Dendritic cell treated with granulocyte-macrophage colony-stimulating factor and Interleukin-4, amounts not matched to agents 40 ng/mL and 50 ng/mL, for 4 days (primary cell): ENCODE measurements around the gene LRRTM4.
"Not testable (repeated sequence)": the region's sequence is repeated elsewhere in the genome, so short reads cannot be mapped to it uniquely, and the experiment has no call there.

Experiments
- H3K27ac Mint-ChIP-seq: one replicate; pipeline ENCODE4 v1.8.0; 2022; ENCODE audit warnings: mild to moderate bottlenecking, mixed read lengths
- H3K27me3 Mint-ChIP-seq: one replicate; pipeline ENCODE4 v1.8.0; 2022; ENCODE audit warnings: mild to moderate bottlenecking, mixed read lengths
- H3K36me3 Mint-ChIP-seq: one replicate; pipeline ENCODE4 v1.8.0; 2022; ENCODE audit warnings: low read depth, mixed read lengths
- H3K4me1 Mint-ChIP-seq: one replicate; pipeline ENCODE4 v1.8.0; 2022; ENCODE audit warnings: low read depth, mixed read lengths
- H3K4me3 Mint-ChIP-seq: one replicate; pipeline ENCODE4 v1.8.0; 2022; ENCODE audit warnings: mild to moderate bottlenecking, moderate library complexity, mixed read lengths
- H3K9me3 Mint-ChIP-seq: one replicate; pipeline ENCODE4 v1.8.0; 2022; ENCODE audit warnings: mixed read lengths
- intact Hi-C: fragments of 100-400 bp; cut with micrococcal nuclease; formaldehyde crosslinking; loops from one replicate; pipeline ENCODE4 v1.15.0; 2022

The LRRTM4 gene

DNA sequence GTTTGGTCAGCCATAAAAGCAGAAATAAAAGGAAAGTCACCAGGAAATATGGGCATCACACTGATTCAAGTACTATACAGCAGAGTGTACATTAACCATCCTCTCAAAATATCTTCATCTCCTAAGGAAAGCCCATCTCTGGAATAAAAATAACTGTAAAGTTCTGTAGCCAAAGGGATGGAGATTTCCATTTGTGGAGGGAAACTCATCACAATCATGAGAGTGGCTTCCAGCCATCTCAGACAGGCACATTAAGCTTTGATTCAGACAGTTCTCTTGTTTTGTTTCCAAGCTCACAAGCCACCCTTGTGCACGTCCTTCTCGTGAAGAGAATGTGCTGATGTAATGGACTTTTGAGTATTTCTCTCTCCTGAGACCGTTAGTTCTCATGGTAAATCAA, 695.5 kb downstream of the LRRTM4 start:
- intact Hi-C loops = no loop called here
- H3K36me3 Mint-ChIP-seq = no peaks in the 10 kb centered on the region
- no peaks in the 10 kb centered on the region for H3K9me3 Mint-ChIP-seq
- no peak overlapping the region for H3K4me3 Mint-ChIP-seq
- H3K27ac Mint-ChIP-seq = no peak overlapping the region
- H3K27me3 Mint-ChIP-seq = no peaks in the 10 kb centered on the region
- H3K4me1 Mint-ChIP-seq = no peaks in the 10 kb centered on the region

DNA sequence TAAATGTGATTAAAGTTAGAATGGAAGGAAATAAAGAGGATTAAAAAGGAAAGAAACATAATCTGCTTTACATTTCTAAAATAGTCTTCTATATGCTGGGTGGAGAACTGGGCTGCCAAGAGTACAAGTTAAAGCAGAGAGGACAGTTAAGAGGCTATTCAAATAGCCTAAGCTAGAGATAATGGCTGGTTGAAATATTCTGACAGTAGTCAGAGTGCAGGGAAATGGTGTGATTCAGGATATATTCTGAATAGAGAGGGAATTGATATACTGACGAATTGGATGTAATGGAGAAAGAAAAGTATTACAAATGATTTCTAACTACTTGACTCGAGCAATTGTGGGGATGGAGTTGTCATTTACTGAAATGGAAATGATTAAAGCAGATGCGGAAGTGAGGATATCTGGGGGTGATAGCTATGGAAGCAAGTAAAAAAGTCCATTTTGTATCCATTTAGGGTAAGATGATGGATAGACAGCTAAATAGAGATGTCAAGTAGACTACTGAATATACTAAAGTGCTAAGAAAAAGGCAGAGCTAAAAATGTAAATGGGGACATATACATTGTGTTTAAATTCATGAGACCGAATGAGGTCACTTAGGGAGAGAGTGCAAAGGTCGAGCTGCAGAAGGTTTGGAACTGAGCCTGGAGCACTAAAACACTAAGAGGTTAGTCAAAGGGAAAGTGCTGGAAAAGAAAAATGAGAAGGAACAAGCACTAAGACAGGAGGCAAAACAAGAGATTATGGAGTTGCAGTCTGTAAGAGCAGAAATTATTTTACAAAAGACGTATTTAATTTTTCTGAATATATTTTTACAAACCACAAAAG, 696.8 kb downstream of the LRRTM4 start:
- Mint-ChIP-seq H3K36me3 (no peaks in the 10 kb centered on the region), H3K27ac (no peak overlapping the region), H3K9me3 (no peaks in the 10 kb centered on the region), H3K4me1 (no peaks in the 10 kb centered on the region), H3K4me3 (no peak overlapping the region), H3K27me3 (no peaks in the 10 kb centered on the region)
- intact Hi-C loops = no loop called here

DNA sequence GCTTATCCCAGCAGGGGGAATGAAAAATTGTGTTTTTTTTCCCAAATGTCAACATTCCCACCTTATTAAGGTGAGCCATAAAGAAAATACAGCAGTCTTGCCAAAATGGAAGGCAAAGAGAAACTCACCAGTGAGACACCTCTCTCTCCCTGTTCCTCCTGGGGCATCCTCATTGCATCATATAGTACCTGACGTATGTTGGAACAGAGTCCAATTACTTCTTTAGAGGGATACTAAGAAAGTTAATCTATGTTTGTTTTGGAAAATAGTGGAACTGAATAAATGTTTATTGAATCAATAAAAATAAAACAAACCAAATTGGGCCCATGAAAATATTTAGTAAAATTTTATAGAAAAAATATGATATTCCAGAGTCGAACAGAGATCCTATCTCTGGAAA, 700.4 kb downstream of the LRRTM4 start:
- Mint-ChIP-seq H3K4me1 (no peaks in the 10 kb centered on the region), H3K9me3 (no peaks in the 10 kb centered on the region), H3K27me3 (no peaks in the 10 kb centered on the region), H3K36me3 (no peaks in the 10 kb centered on the region), H3K27ac (no peak overlapping the region), H3K4me3 (no peak overlapping the region)
- intact Hi-C loops = no loop called here

DNA sequence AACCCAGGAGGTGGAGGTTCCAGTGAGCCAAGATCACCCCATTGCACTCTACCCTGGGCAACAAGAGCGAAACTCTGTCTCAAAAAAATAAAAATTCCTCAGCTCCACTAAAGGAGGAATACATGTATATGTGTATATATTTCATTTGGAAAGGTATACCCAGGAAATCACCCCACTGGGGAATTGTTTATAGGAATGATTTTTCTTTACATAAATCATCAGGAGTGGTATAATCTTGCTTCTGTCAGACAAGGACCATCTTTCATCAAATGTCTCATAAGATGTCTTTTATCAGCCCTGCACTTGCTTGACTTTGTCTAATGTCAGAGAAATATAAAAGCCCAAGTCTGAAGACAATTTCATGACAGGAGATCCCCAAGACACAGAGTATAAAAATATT, 709.1 kb downstream of the LRRTM4 start:
- Mint-ChIP-seq H3K27ac (no peak overlapping the region), H3K4me1 (no peaks in the 10 kb centered on the region), H3K9me3 (no peaks in the 10 kb centered on the region), H3K27me3 (no peaks in the 10 kb centered on the region), H3K36me3 (no peaks in the 10 kb centered on the region), H3K4me3 (no peak overlapping the region)
- intact Hi-C loops = no loop called here

DNA sequence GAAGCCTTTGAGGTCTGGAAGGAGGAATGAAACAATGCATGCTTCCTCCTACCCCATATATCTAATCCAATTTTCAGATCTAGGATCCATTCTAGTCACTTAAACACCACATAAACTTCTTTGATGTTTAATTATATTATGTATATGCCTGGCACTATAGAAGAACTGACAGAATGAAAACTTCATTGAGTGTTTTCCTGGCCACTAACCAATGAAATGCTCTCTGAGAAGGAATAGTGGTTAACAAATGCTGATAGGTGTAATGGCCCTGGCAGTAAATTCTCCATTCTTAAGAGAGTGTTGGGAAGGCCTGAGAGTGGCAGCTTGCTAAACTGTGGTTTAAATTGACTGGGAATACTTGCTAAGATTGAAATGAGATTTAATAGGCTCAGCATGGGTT, 710.0 kb downstream of the LRRTM4 start:
- H3K36me3 Mint-ChIP-seq = no peaks in the 10 kb centered on the region
- intact Hi-C loops = no loop called here
- no peak overlapping the region for H3K27ac Mint-ChIP-seq

DNA sequence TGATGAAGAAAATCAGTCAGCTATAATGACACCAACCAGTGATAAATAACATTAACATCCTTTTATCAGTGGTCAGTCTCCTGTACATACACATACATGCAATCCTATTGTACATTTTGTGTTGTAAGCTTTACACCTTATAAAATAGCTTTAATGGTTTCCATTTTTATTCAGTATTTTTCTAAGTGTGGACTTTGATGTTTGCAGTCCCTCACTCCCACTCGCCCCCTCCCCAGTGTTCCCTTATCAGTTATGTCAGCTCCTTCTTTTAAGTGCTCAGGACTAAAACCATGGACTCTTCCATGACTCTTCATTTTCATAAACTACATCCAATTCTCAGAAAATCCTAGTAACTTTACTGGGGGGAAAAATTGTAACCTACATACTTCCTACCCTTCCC, 713.0 kb downstream of the LRRTM4 start:
- Mint-ChIP-seq H3K4me3 (no peak overlapping the region), H3K27ac (no peak overlapping the region)

More for the DNA sequence above, 710.0 kb downstream of the LRRTM4 start:
- H3K27me3 Mint-ChIP-seq = no peaks in the 10 kb centered on the region
- H3K9me3 Mint-ChIP-seq = no peaks in the 10 kb centered on the region
- no peaks in the 10 kb centered on the region for H3K4me1 Mint-ChIP-seq
- no peak overlapping the region for H3K4me3 Mint-ChIP-seq

DNA sequence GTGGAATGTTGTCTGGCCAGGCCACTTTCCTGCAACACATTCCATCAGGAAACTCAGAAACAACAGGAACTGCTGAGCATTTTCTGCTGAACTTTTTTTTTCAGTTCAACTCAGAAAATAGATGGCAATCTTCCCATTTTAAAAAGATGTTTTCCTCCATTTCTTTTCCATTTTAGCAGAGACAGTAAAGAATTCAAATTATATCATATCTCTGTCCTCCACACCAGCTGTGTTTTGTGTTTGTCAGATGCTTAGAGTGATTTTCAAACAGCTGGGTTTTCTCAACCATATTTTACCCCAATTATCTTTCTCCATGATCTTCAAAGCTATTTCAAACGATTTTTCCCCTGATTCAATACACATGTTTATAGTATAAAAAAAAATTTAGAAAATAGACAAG, 713.4 kb downstream of the LRRTM4 start:
- no peak overlapping the region for H3K4me3 Mint-ChIP-seq
- H3K9me3 Mint-ChIP-seq = no peaks in the 10 kb centered on the region
- no peak overlapping the region for H3K27ac Mint-ChIP-seq
- H3K36me3 Mint-ChIP-seq = no peaks in the 10 kb centered on the region
- H3K27me3 Mint-ChIP-seq = no peaks in the 10 kb centered on the region
- intact Hi-C loops = no loop called here
- no peaks in the 10 kb centered on the region for H3K4me1 Mint-ChIP-seq

More for the DNA sequence above, 713.0 kb downstream of the LRRTM4 start:
- no peaks in the 10 kb centered on the region for H3K36me3 Mint-ChIP-seq
- no peaks in the 10 kb centered on the region for H3K9me3 Mint-ChIP-seq
- no peaks in the 10 kb centered on the region for H3K4me1 Mint-ChIP-seq
- intact Hi-C loops = no loop called here
- H3K27me3 Mint-ChIP-seq = no peaks in the 10 kb centered on the region

DNA sequence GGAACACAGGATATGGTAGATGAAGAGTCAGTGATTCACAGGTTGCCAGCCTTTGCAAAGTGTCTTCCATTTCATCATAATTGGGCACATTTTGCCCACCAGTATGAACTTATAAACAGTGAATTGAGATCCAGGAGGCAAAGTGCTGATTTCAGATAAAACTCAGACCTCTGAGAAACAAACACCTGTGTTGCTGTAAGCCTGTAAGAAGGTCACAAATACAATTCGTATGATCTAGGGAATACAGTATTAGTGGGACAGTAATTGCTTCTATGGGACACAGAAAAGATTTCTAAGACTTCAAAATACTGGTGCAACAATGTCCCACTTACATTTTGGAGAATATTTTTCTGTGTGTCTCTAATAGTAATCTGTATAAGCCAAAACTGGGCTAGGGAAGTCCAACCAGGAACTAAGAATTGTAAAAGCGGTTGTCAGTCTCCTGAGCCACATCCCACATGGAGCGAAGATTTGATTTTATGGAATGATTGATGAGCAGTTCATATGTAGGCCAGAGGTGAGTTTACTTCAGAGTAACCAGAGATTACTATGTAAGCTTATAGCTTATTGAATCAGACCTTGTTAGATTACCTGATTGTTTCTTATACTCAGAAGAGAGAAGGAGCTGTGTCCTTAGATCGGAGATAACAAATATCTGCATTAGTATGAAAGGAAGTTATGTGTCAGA, 728.4 kb downstream of the LRRTM4 start:
- intact Hi-C loops = no loop called here
- H3K9me3 Mint-ChIP-seq = peaks cover 8% of the 10 kb centered on the region
- H3K4me3 Mint-ChIP-seq = no peak overlapping the region
- no peaks in the 10 kb centered on the region for H3K4me1 Mint-ChIP-seq
- H3K27ac Mint-ChIP-seq = no peak overlapping the region
- no peaks in the 10 kb centered on the region for H3K27me3 Mint-ChIP-seq
- no peaks in the 10 kb centered on the region for H3K36me3 Mint-ChIP-seq

DNA sequence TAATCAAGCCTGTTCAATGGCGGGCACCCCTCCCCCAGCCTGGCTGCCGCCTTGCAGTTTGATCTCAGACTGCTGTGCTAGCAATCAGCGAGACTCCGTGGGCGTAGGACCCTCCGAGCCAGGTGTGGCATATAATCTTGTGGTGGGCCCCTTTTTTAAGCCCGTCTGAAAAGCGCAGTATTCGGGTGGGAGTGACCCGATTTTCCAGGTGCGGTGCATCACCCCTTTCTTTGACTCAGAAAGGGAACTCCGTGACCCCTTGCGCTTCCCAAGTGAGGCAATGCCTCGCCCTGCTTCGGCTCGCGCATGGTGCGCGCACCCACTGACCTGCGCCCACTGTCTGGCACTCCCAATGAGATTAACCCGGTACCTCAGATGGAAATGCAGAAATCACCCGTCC, 740.9 kb downstream of the LRRTM4 start:
- H3K36me3 Mint-ChIP-seq, intact Hi-C loops, H3K27me3 Mint-ChIP-seq, H3K27ac Mint-ChIP-seq, H3K4me3 Mint-ChIP-seq, H3K4me1 Mint-ChIP-seq: not testable (repeated sequence)
- peaks cover 20% of the 10 kb centered on the region for H3K9me3 Mint-ChIP-seq

DNA sequence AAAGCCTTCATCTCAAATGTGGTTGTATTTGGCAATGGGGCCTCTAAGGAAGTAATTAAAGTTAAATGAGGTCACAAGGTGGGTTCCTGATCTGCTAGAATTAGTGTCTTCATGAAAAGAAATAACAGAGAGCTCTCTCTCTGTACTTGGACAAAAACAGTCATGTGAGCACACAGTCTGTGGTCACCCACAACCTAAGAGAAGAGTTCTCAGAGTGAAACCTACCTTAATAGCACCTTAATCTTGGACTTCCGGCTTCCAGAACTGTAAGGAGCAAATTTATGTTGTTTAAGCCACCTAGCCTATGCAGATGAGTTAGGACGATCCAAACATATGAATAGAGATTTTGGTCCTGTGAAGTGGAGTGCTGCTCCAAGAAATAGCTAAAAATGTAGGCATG, 758.9 kb downstream of the LRRTM4 start:
- intact Hi-C loops = no loop called here
- H3K27me3 Mint-ChIP-seq = no peaks in the 10 kb centered on the region
- no peaks in the 10 kb centered on the region for H3K36me3 Mint-ChIP-seq
- H3K4me1 Mint-ChIP-seq = no peaks in the 10 kb centered on the region
- no peak overlapping the region for H3K4me3 Mint-ChIP-seq
- no peaks in the 10 kb centered on the region for H3K9me3 Mint-ChIP-seq
- H3K27ac Mint-ChIP-seq = no peak overlapping the region

DNA sequence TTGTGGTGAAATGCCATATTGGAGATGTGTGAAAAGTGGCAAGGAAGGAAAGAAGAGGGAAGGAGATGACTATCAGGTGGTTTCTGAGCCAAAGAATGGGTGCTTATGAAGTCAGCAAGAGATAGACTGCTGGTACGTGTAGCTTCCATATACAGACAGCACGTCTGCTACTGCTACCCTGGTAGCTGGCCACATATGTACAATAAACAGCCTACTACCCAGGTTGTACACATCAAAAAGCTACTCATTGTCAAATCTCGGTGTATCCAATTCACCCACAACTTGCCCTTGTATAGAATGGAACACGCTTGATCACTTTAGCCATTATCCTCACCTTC, 761.8 kb downstream of the LRRTM4 start:
- intact Hi-C loops = no loop called here
- H3K9me3 Mint-ChIP-seq = no peaks in the 10 kb centered on the region

DNA sequence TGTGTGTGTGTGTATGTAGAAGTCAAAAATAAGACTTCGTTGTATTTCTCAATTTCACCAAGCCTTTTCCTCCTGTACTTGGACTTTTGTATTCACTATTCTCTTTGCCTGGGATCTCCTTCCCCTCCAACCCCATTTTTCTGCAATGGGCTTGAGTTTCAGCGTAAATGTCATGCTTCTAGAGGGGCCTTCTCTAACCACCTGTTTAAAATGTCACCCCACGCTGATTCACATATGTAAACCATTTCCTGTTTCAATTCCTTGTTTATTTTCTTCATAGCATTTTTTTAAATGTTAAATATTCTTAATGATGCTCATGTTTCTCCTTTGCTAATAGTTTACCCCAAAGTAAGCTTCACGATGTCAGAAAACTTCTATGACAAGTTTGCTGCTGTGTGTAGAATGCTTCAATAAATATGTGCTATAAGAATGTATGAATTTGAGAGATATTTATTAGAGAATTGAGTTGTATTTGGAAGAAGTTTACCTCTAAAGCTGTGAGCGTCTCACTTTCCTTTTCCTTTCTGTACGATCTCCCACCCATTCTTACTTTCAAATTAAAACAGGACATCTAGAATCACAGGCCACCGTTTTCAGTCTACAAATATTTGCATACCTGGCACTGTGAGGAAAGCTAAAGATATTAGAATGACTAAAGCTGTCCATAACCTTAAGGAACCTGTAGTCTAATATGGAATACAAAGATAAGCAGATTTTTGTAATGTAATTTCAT, 762.4 kb downstream of the LRRTM4 start:
- Mint-ChIP-seq H3K4me3 (no peak overlapping the region), H3K27me3 (no peaks in the 10 kb centered on the region), H3K4me1 (no peaks in the 10 kb centered on the region), H3K9me3 (no peaks in the 10 kb centered on the region), H3K27ac (no peak overlapping the region), H3K36me3 (no peaks in the 10 kb centered on the region)
- intact Hi-C loops = no loop called here

More for the DNA sequence above, 761.8 kb downstream of the LRRTM4 start:
- Mint-ChIP-seq H3K4me3 (no peak overlapping the region), H3K4me1 (no peaks in the 10 kb centered on the region), H3K27ac (no peak overlapping the region), H3K27me3 (no peaks in the 10 kb centered on the region), H3K36me3 (no peaks in the 10 kb centered on the region)

DNA sequence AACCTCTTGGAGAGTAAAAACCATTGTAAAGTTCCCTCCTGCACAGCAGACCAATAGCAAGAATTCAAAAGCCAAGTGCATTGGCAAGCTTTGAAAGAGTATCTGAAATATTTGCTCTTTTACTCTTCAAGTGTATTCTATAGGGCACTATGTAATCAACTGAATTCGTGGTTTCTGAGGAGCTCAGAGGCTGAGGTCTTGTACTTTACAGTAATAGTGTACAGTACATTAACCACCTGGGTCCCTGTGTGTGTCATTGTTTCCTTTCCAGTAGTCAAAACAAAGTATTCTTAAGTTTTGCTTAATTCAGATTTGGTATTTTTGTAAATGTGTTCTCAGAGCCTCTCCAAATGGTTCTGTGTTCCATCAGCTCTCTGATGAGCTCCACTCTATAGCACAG, 769.7 kb downstream of the LRRTM4 start:
- H3K4me1 Mint-ChIP-seq = no peaks in the 10 kb centered on the region

DNA sequence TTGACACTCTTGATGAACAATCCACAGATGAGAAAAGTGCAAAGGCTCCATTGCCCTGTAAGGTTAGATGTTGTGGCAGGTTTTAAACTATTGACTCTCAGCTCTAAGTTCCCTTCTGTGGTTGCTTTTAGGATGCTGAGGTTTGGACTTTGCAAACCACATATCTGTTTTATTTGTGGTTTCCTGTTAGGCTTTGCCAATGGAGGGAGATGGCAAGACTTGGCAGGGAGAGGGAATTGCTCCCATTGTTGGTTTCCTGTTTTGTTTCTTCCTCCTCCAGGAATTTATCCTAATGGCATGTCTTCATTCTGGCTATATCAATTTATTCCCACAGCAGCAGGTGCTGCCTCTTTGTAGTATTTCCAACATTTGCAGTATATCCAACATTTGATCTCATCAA, 772.3 kb downstream of the LRRTM4 start:
- Mint-ChIP-seq H3K4me1 (no peaks in the 10 kb centered on the region), H3K27ac (no peak overlapping the region), H3K4me3 (no peak overlapping the region), H3K36me3 (no peaks in the 10 kb centered on the region), H3K9me3 (no peaks in the 10 kb centered on the region), H3K27me3 (no peaks in the 10 kb centered on the region)
- intact Hi-C loops = no loop called here

More for the DNA sequence above, 769.7 kb downstream of the LRRTM4 start:
- intact Hi-C loops = no loop called here
- Mint-ChIP-seq H3K27ac (no peak overlapping the region), H3K36me3 (no peaks in the 10 kb centered on the region), H3K4me3 (no peak overlapping the region), H3K9me3 (no peaks in the 10 kb centered on the region), H3K27me3 (no peaks in the 10 kb centered on the region)
